ENCODE measurements around the gene MYLK.

Gene MYLK

GRCh38 chr3:123632161-123632655 is 251.9 kb downstream of the MYLK start:
- Histone ChIP-seq H3K9me2 (ENCODE audit: low read depth, low read length) (no peaks in the 10 kb centered on the region), H3K36me3 (ENCODE audit: insufficient read depth, low read length) (no peaks in the 10 kb centered on the region; the same call in 1 of the 2 replicates), H3K9ac (ENCODE audit: low read length) (no peak overlapping the region), H3K27me3 (ENCODE audit: insufficient read depth, low read length) (no peaks in the 10 kb centered on the region), H3K79me2 (ENCODE audit: insufficient read depth, low read length) (no peaks in the 10 kb centered on the region), H3K9me3 (ENCODE audit: low read length) (no peaks in the 10 kb centered on the region), H3K27ac (ENCODE audit: low read depth, low read length, poor library complexity, severe bottlenecking) (no peak overlapping the region), H3F3A (ENCODE audit: insufficient read depth, low read length) (no peaks in the 10 kb centered on the region), H3K4me2 (ENCODE audit: low read length) (no peak overlapping the region), H2AFZ (ENCODE audit: low read length) (no peak overlapping the region), H4K20me1 (ENCODE audit: insufficient read depth, low read length) (no peaks in the 10 kb centered on the region), H3K4me3 (ENCODE audit: low read depth, low read length, poor library complexity, severe bottlenecking) (no peak overlapping the region), H3K4me1 (ENCODE audit: insufficient read depth, low read length, severe bottlenecking) (no peaks in the 10 kb centered on the region)
- TF ChIP-seq CTCF (IDR thresholded peaks at IDR 0.05; ENCODE audit: low read length): no peak
- TF ChIP-seq EZH2 (IDR thresholded peaks at IDR 0.05; ENCODE audit: borderline replicate concordance, low read length): no peak

DNA sequence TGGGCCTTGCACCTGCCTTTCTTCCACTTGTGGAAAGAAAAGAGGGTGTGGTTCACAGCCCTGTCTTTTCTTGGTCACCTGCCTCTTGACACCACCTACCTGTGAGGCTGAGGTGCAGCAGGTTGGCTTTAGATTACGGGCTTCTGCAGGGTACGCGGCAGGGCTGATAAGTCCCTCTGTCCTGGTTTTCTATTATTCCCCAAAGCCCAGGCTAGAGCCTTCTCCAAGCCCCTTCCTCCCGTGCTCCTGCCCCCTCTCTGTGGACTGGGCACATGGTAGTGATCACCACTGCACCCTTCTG is 254.4 kb downstream of the MYLK start:
- H3K27me3 ChIP-seq (ENCODE audit: insufficient read depth, low read length): no peaks in the 10 kb centered on the region
- no peaks in the 10 kb centered on the region for H3K4me1 ChIP-seq (ENCODE audit: insufficient read depth, low read length, severe bottlenecking)
- H3K36me3 ChIP-seq (ENCODE audit: insufficient read depth, low read length): no peaks in the 10 kb centered on the region; the same call in 1 of the 2 replicates
- H2AFZ ChIP-seq (ENCODE audit: low read length): no peak overlapping the region
- no peaks in the 10 kb centered on the region for H3K9me2 ChIP-seq (ENCODE audit: low read depth, low read length)
- no peak overlapping the region for H3K9ac ChIP-seq (ENCODE audit: low read length)
- H3K79me2 ChIP-seq (ENCODE audit: insufficient read depth, low read length): no peaks in the 10 kb centered on the region
- H4K20me1 ChIP-seq (ENCODE audit: insufficient read depth, low read length): no peaks in the 10 kb centered on the region
- H3K9me3 ChIP-seq (ENCODE audit: low read length): no peaks in the 10 kb centered on the region
- no peak overlapping the region for H3K4me2 ChIP-seq (ENCODE audit: low read length)
- H3K4me3 ChIP-seq (ENCODE audit: low read depth, low read length, poor library complexity, severe bottlenecking): no peak overlapping the region
- H3K27ac ChIP-seq (ENCODE audit: low read depth, low read length, poor library complexity, severe bottlenecking): no peak overlapping the region
- no peaks in the 10 kb centered on the region for H3F3A ChIP-seq (ENCODE audit: insufficient read depth, low read length)
- no peak for TF ChIP-seq CTCF (IDR thresholded peaks at IDR 0.05; ENCODE audit: low read length)
- no peak for TF ChIP-seq EZH2 (IDR thresholded peaks at IDR 0.05; ENCODE audit: borderline replicate concordance, low read length)

GRCh38 chr3:123628996-123629746 is 255.0 kb downstream of the MYLK start:
- Histone ChIP-seq H3K9me2 (ENCODE audit: low read depth, low read length) (no peaks in the 10 kb centered on the region), H3K79me2 (ENCODE audit: insufficient read depth, low read length) (no peaks in the 10 kb centered on the region), H3K36me3 (ENCODE audit: insufficient read depth, low read length) (no peaks in the 10 kb centered on the region; the same call in 1 of the 2 replicates), H3K27ac (ENCODE audit: low read depth, low read length, poor library complexity, severe bottlenecking) (no peak overlapping the region), H3K4me1 (ENCODE audit: insufficient read depth, low read length, severe bottlenecking) (no peaks in the 10 kb centered on the region), H3F3A (ENCODE audit: insufficient read depth, low read length) (no peaks in the 10 kb centered on the region), H4K20me1 (ENCODE audit: insufficient read depth, low read length) (no peaks in the 10 kb centered on the region), H3K9me3 (ENCODE audit: low read length) (no peaks in the 10 kb centered on the region), H3K9ac (ENCODE audit: low read length) (no peak overlapping the region), H3K4me3 (ENCODE audit: low read depth, low read length, poor library complexity, severe bottlenecking) (no peak overlapping the region), H3K27me3 (ENCODE audit: insufficient read depth, low read length) (no peaks in the 10 kb centered on the region), H3K4me2 (ENCODE audit: low read length) (no peak overlapping the region), H2AFZ (ENCODE audit: low read length) (no peak overlapping the region)
- no peak for TF ChIP-seq EZH2 (IDR thresholded peaks at IDR 0.05; ENCODE audit: borderline replicate concordance, low read length)
- no peak for TF ChIP-seq CTCF (IDR thresholded peaks at IDR 0.05; ENCODE audit: low read length)

All from OCI-LY1 (cell line).